A673 (cell line): ENCODE results near the gene KIAA1549.

Source experiments
- CTCF ChIP-seq: fragments of 300-800, 200-600 bp; sonication (generic); conservative IDR thresholded peaks from 2 replicates; pipeline ENCODE4 v1.5.1; 2017; ENCODE audit warnings: low read depth, mild to moderate bottlenecking, antibody characterized with exemption, low read length, moderate library complexity, mixed read lengths
- EZH2 ChIP-seq: fragments of 200-600 bp; sonication (generic); IDR thresholded peaks from 2 replicates; pipeline ENCODE4 v1.6.1; 2017; ENCODE audit warnings: borderline replicate concordance, low read depth, mild to moderate bottlenecking, mixed read lengths, antibody characterized with exemption, low read length; ENCODE audit not compliant: poor library complexity, severe bottlenecking

DNA sequence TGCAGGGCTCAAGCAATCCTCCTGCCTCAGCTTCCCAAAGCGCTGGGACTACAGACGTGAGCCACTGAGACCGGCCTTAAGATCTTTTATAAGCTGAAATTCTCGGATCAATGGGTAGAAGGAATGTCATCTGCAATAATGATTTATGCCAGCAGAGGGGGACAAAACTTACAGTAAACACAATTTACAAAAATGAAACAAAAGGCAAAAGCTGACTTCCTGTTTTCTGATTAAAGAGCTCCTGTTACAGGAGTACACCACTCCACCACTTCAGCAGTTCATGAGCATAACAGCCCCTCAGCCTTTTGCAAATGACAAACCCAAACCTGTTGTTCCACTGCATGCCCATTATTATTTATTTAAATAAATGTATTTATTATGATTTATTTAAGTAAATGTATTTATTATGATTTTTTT is 94.7 kb downstream of the KIAA1549 start:
- TF ChIP-seq CTCF (peak; percentile 74), EZH2 (no peak)
